RKO (cell line): ENCODE results near the gene ETNPPL.
A peak's percentile ranks its signal among the peaks of the same experiment; 100 is the strongest.
"Not testable (repeated sequence)": the region's sequence is repeated elsewhere in the genome, so short reads cannot be mapped to it uniquely, and the experiment has no call there.

ENCODE experiments used
- DNase-seq: peaks from one replicate; pipeline ENCODE4 v3.0.0-alpha.2; 2016; ENCODE audit warnings: low spot score

ETNPPL gene

GRCh38 chr4:108758498-108758897 lies 4.4 kb downstream of the ETNPPL start:
- DNase-seq, result no peak

GRCh38 chr4:108754327-108754726 lies 8.5 kb downstream of the ETNPPL start:
- DNase-seq, result no peak

GRCh38 chr4:108751321-108751720 lies 11.5 kb downstream of the ETNPPL start:
- no peak for DNase-seq

- DNase-seq, result no peak
Observed at GRCh38 chr4:108749119-108749518, 13.7 kb downstream of the ETNPPL start.

DNA sequence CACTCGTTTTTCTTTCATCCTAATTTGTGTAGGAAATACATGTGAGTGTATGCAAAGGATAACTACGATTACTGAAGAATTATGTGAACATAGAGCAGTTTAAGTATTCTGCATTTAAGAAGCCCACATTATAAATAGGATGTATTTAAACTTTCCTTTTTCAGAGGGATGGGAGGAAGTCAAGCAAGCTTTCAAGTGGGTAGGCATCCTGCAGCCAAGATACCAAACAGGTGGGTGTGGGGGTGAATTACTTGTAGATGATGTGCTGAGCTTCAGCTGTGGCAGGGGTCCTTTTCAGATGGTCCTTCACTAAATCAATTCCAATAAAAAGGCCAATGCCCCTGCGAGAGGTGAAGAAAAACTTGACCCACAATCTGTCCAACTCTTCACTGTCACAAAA lies 16.3 kb downstream of the ETNPPL start:
- no peak for DNase-seq

- no peak for DNase-seq
Observed at GRCh38 chr4:108744307-108744706, 18.5 kb downstream of the ETNPPL start.

GRCh38 chr4:108742451-108743420 lies 20.1 kb downstream of the ETNPPL start:
- no peak for DNase-seq

DNA sequence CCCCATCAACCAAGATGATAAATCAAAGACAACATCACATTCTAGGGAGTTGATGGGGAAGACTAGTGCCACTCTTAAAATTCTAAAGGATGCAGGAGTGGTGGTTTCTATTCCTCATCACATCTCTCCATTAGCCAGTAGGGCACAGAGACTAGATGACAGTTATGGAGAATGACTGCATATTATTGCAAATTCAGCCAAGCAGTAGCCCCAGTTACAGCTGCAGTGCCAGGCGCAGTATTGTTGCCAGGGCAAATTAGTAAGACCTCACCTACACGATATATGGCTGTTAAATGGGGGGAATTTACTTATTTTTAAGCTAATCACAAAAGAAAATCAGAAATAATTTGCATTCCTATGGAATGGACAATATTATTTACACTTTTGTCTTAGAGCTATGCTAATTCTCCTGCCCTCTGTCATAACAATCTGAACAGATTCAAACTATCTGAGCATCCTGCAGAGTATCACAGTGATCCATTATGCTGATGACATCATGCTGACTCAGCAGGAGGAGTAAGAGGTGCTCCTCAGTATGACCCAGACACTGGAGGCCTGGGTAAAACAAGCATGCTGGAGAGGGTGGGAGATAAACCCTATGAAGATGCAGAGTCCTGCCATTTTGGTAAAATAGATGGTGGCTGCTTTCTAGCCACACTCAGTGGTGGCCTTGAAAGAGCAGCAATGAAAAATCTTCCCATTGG lies 24.7 kb downstream of the ETNPPL start:
- peak; percentile 59 for DNase-seq

DNA sequence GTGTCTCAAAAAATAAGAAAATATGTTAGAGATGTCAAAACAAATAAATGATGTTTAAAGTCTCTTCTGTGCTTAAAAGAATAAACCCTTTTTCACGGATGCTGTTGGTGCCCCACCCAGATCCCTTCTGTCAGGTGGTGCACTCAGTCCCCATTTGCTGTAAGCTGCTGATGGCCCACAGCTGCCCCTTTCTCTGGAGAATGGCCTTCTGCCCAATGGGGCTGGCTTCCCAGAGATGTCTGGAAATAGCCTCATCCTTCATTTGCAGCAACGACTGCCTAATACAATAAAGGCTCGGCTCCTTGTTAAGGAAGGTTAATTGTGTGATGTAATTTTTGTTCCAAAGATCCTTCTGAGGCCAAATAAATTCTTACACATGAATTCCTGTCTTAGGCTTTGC lies 31.8 kb downstream of the ETNPPL start:
- no peak for DNase-seq

DNA sequence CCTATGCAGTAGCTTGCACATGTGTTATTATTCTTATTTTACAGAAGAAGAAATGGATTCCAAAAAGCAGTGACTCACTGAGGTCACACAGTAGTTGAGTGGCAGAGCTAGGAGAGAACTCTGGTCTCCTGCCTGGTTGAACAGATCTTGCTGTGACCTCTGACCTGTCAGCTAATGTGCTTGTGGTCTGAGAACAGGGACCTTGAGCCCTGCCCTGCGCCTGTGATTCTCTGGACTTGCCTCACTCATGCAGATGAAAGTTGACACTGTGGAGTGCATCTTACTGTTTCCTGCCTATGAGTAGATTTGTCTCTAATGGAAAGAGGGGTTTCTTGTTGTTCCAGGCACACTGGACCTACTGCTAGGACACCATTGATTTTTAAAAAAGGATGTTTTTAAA lies 32.3 kb downstream of the ETNPPL start:
- DNase-seq, result no peak

- no peak for DNase-seq
Observed at GRCh38 chr4:108729731-108730130, 33.1 kb downstream of the ETNPPL start.

DNA sequence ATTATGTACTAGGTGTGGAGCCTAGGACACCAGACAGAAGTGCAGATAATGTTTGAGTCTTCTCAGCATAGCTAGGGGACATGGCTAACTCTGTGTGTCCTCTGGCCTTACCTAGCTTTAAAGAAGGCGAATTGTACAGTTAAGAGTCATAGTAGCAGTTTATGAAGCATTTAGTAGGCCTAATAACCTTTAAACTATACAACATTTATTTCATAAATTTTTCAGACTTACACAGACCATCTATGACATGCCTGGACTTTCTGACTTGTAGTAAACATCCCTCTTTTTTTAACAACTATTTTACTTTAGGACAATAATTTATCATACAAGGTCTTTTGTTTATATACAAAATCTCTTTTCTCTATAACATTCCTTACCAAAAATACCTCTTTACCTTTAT lies 37.4 kb downstream of the ETNPPL start:
- no peak for DNase-seq

DNA sequence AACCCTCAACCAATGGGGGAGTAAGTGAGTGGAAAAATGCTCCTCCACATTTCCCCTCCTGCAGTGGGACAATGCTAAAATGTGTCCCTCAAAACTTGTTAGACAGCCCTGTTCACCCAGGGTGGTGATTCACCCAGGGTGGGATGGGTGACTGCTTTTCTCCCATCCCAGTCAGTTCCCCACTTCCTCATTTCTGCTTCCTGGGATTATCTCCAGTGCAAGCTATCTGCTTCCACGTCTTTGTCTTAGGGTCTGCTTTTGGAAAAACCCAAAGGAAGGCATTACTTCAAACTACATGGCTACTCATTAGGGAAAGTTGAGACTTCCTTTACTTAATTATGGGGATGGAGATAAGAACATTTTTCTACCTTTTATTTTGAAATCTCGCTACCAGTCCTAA lies 45.5 kb downstream of the ETNPPL start:
- DNase-seq, result no peak

GRCh38 chr4:108716340-108716739 lies 46.5 kb downstream of the ETNPPL start:
- DNase-seq, result no peak

DNA sequence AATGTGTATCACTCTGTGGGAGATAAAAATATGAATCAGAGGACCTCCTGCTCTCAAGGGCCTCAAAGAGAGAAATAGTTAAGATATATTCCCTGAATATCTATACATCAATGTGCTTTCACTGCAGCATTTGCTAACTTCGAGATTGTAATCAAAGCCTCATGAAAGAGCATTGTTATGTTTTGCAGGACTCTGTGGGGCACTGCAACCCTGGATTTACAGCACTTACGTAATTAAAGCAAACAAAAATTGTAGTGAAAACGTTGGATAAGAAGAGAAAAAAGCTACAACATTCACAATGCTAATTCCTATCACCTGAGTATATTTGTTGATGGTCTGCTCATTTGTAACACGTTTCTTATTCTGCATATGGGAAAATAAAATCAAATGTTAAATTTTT lies 48.0 kb downstream of the ETNPPL start:
- DNase-seq, result no peak

DNA sequence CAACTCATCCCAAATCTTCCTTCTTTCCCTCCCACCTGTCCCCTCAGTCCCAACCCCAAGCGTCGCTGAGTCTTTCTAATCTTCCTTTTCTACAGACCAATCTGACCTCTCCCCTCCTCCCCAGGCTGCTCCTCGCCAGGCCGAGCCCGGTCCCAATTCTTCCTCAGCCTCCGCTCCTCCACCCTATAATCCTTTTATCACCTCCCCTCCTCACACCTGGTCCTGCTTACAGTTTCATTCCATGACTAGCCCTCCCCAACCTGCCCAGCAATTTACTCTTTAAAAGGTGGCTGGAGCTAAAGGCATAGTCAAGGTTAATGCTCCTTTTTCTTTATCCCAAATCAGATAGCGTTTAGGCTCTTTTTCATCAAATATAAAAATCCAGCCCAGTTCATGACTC lies 52.3 kb downstream of the ETNPPL start:
- not testable (repeated sequence) for DNase-seq

- no peak for DNase-seq
Observed at GRCh38 chr4:108709722-108710121, 53.1 kb downstream of the ETNPPL start.

GRCh38 chr4:108709234-108709633 lies 53.6 kb downstream of the ETNPPL start:
- no peak for DNase-seq

GRCh38 chr4:108706289-108706688 lies 56.6 kb downstream of the ETNPPL start:
- DNase-seq, result no peak

DNA sequence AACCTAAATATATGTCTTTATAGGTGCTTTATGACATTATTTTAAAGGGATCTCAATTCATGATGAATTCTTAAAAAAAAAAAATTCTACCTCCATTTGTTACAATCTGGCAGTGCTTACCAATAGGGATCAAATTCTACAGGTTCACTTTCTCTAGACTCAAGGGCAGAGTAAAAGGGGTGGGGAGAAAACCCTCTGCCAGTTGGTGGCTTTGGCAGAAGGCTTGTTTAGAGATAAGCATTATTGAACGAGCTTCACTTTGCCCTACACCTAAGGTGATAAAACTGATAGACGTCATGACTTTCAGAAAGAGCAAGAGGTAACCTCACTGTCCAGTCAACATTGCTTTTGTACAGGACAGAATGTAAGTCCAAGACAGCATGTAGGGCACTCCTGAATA lies 58.9 kb downstream of the ETNPPL start:
- DNase-seq, result no peak

DNA sequence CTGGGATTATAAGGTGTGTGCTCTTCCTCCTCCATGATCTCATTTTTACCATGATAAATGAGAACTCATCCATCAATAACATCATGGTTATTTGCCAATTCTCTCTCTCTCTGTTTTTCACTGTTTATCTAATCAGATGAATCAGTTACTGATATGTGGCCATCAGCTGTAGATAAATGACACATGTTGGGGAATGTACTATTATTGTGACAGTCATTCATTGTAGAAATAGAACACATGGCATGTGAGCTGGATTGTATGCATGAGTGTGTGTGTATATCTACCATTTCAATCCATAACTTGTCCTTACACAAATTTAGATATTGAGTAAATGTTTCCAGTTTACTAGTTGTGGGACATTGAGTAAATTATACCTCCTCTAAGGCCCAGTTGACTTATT lies 59.5 kb downstream of the ETNPPL start:
- no peak for DNase-seq

- no peak for DNase-seq
Observed at GRCh38 chr4:108702960-108703359, 59.9 kb downstream of the ETNPPL start.

- DNase-seq, result no peak
Observed at GRCh38 chr4:108700081-108700757, 62.6 kb downstream of the ETNPPL start.
